DMS79 (cell line): ENCODE data around the gene ITGB5.
"Not testable (repeated sequence)": the region's sequence is repeated elsewhere in the genome, so short reads cannot be mapped to it uniquely, and the experiment has no call there.

Experiments used
- DNase-seq: peaks from one replicate; lab custom pipeline; 2025; lab: John Stamatoyannopoulos, UW

Gene ITGB5

DNA sequence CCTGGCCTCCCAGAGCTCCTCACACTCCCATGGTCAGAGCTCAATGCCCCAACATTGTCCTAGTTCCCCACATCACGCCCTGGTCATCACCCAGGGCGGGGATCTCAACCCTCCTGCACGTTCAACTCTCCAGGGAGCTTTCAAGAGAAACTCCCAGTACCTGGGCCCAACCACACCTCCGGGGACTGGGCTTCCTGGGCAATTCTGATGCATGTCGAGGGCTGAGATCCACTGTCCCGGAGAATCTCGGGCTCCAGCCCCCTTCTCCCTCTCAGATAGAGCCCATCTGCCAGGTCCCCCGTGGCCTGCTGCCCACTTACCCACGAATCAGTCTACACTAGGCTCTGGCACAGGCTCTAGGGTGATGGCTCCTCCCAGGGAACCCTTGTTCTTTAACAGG lies 117.7 kb downstream of the ITGB5 start:
- DNase-seq, result no peak

GRCh38 chr3:124768812-124769211 lies 118.4 kb downstream of the ITGB5 start:
- DNase-seq, result no peak

GRCh38 chr3:124767691-124768090 lies 119.5 kb downstream of the ITGB5 start:
- DNase-seq, result no peak

DNA sequence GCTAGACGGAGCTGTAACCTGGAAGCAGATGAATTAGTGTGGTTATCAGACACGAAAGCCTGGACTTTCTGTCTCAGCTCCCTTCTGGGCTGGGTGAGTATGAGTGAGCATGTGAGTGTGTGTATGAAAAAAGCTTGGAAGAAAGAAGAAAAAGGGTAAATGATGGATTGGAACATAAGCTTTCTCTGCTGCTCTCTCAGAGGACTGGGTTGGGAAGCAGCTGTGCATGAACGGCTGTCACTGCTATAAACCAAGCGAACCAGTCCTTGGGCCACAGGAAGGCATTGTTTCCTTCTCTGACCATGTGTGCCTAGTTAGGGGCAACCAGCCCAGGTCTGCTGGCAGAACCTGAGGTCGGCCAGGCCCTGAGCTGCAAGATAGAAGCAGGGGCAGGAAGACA lies 119.9 kb downstream of the ITGB5 start:
- no peak for DNase-seq

GRCh38 chr3:124766113-124767095 lies 120.8 kb downstream of the ITGB5 start:
- no peak for DNase-seq

- no peak for DNase-seq
These were observed 121.8 kb downstream of the ITGB5 start for GRCh38 chr3:124765197-124765840.

GRCh38 chr3:124764746-124765145 lies 122.4 kb downstream of the ITGB5 start:
- no peak for DNase-seq

GRCh38 chr3:124763644-124764358 lies 123.4 kb downstream of the ITGB5 start:
- no peak for DNase-seq

DNA sequence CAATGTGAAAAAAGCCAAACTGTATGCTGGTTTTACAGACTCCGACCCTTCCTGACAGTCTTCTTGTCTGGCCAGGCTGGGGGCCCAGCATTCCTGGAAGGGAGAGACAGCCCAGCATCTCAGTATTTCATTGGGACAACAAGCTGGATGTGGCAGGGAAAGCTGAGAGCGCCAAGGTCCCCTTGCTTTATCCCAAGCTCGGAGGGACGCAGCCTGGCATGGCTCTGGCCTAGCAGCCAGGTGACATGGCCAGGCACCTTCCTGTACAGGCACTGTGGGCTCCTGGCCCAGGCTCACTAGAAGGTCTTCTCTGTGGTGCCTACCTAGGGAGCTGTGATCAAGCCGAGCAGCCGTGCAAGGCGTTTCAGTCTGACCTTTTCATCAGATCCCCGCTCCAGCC lies 124.0 kb downstream of the ITGB5 start:
- no peak for DNase-seq

- DNase-seq, result no peak
These were observed 124.5 kb downstream of the ITGB5 start for GRCh38 chr3:124762661-124763011.

DNA sequence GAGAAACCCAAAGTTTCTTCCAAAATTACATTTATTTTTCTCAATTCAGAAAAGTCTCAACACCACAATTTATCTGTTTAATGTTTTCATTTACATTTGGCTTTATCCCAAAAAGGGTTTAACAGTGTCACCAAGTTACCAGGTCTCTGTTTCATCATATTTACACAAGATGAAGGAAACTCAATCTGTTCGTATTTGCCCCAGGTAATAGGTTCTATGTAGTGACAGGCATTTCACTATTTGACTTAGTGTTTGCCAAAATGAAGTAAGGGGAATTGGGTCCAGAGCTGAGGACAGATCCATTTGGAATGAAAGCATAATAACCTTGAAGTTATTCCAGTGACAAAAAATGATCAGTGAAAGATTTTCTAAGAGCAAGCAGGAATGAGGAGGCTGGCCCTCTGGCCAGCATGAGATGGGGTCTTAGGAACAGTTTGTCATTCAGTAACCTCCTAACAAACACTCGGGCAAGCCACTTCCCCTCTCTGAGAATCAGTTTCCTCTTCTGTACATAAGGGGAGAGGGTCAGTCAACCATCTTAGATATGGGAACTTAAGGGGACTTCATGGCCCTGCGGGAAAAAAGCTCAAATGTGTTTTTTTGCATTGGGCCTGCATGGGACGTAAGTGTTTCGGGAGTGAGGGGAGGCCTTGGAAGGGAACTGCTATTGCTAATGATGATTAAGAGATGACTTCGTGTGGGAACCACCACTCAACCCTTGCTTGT lies 125.1 kb downstream of the ITGB5 start:
- DNase-seq, result no peak

- peak; percentile 49 for DNase-seq
These were observed 125.8 kb downstream of the ITGB5 start for GRCh38 chr3:124761250-124761796.

DNA sequence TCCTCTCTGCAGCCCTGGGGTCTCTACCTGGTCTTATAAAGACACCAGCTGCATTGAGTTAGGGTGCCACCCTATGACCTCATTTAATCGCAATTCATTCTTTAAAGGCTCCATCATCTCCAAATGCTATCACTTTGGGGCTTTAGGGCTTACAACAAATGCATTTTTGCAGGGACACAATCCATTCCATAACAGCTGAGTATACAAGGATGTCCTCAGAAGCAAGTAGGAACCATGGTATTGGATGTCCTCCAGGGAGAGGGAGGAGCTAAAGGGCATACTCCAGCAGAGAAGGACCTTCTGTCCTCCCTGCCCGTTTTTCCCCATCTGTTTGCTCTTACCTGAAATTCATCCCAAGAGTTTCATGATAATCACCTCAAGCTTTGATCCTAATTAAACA lies 126.6 kb downstream of the ITGB5 start:
- no peak for DNase-seq

- DNase-seq, result no peak
These were observed 127.3 kb downstream of the ITGB5 start for GRCh38 chr3:124759666-124760401.

GRCh38 chr3:124758851-124759635 lies 128.1 kb downstream of the ITGB5 start:
- no peak for DNase-seq

DNA sequence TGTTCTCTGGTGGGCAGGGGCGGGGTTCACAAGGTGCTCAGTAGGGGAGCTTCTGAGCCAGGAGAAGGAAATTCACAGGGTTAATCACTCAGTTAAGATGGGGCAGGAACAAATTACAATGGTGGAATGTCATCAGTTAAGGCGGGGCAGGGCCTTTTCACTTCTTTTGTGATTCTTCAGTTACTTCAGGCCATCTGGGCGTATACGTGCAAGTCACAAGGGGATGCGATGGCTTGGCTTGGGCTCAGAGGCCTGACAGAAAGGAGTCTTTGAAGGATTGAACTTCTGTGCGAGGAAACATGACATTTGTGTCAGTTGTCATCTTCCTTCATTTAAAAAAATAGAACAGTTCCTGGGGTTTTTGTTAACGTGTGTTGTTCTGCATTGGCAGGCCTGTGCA lies 129.2 kb downstream of the ITGB5 start:
- DNase-seq, result not testable (repeated sequence)

- DNase-seq, result no peak
These were observed 135.1 kb downstream of the ITGB5 start for GRCh38 chr3:124752051-124752450.

DNA sequence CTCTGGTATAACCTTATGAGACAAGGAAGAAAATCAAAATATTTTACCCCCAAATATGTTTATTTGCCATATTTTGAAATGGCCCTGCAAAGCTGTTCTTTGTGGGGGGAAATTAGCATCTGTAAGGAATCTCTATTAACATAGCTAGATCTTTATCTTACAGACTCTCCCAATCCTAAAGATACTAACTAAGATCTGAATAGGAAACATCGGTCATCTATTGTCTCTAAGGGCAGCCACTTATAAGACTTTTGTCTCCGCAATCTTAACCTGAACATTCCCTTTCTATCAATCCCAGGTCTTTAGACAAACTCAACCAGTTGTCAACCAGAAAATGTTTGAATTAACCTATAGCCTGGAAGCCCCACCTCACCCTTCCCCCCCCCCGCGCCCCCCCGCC lies 135.7 kb downstream of the ITGB5 start:
- no peak for DNase-seq

GRCh38 chr3:124749877-124750276 lies 137.3 kb downstream of the ITGB5 start:
- DNase-seq, result not testable (repeated sequence)

GRCh38 chr3:124748560-124749198 lies 138.5 kb downstream of the ITGB5 start:
- DNase-seq, result no peak
